Activated CD8-positive, alpha-beta T cell treated with anti-CD3 and anti-CD28 coated beads, Interleukin-2, amount 10 ng/mL, durations not matched to agents 7 days and 5 days (primary cell): ENCODE data around the gene RGS8. TPM values are rescaled to one million over a fixed set of nuclear protein-coding genes. Genes with fewer than 3 reads are reported as not detected.

Experiments
- ATAC-seq: fragments of 150-1000 bp; cut with Tn5 transposase; one replicate; pipeline ENCODE4 v1.10.0; 2021; ENCODE audit warnings: moderate library complexity
- CTCF ChIA-PET: fragments of 350-600 bp; sonication (Branson Sonifier 250); formaldehyde crosslinking; loops from one replicate; lab custom pipeline; 2021; ENCODE audit warnings: antibody characterized with exemption; lab: Charles Lee
- POLR2A ChIA-PET: fragments of 350-600 bp; sonication (Branson Sonifier 250); formaldehyde crosslinking; loops from one replicate; lab custom pipeline; 2021; ENCODE audit warnings: antibody characterized with exemption; lab: Charles Lee
- DNase-seq: peaks from one replicate; pipeline ENCODE4 v3.0.0-alpha.2; 2020
- H3K27ac Mint-ChIP-seq: one replicate; pipeline ENCODE4 v1.8.0; 2021; ENCODE audit warnings: mild to moderate bottlenecking, mixed read lengths
- H3K27me3 Mint-ChIP-seq: one replicate; pipeline ENCODE4 v1.8.0; 2021; ENCODE audit warnings: low read depth, mixed read lengths
- H3K36me3 Mint-ChIP-seq: one replicate; pipeline ENCODE4 v1.8.0; 2021; ENCODE audit warnings: low read depth, mixed read lengths
- H3K4me1 Mint-ChIP-seq: one replicate; pipeline ENCODE4 v1.8.0; 2021; ENCODE audit warnings: low read depth, mixed read lengths
- H3K4me3 Mint-ChIP-seq: one replicate; pipeline ENCODE4 v1.8.0; 2021; ENCODE audit warnings: mild to moderate bottlenecking, mixed read lengths
- H3K9me3 Mint-ChIP-seq: one replicate; pipeline ENCODE4 v1.8.0; 2022; ENCODE audit warnings: mixed read lengths; ENCODE audit not compliant: insufficient read depth
- total RNA-seq, 2 experiments: library from RNA; stranded (reverse); gene quantifications; one replicate each; pipeline ENCODE4 v1.2.3, GENCODE V29; 2021

The RGS8 gene
- total RNA-seq, 2 experiments from 2014 or later = not detected

DNA sequence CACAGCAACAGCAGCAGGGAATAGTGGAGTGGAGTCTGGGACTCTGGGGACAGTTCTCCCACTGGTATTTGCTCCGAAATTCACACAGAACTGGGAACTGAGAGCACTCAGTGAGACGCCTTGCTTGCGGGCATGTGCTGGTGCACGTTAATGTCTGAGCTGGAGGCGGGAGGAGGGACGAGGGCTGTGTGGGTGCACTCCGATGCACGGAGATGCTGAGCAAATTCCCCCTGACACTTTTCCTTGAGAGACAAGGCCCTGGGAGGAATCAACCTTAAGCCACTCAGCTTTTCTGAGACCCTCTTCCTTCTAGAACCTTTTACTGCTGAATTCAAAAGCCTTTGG is 2.8 kb downstream of the RGS8 start:
- Mint-ChIP-seq H3K4me3 (no peak overlapping the region), H3K27me3 (peaks cover 22% of the 10 kb centered on the region), H3K4me1 (peaks cover 5% of the 10 kb centered on the region), H3K27ac (no peak overlapping the region), H3K36me3 (no peaks in the 10 kb centered on the region), H3K9me3 (no peaks in the 10 kb centered on the region)
- ChIA-PET CTCF (interaction anchor here (1.4 to 1.5 kb wide), 3 partner anchors 8 to 101 kb away, joined by 3 read pairs; partner anchors contain the start of gene RGS16), POLR2A (no interaction called here)
- DNase-seq = no peak
- no peak for ATAC-seq

DNA sequence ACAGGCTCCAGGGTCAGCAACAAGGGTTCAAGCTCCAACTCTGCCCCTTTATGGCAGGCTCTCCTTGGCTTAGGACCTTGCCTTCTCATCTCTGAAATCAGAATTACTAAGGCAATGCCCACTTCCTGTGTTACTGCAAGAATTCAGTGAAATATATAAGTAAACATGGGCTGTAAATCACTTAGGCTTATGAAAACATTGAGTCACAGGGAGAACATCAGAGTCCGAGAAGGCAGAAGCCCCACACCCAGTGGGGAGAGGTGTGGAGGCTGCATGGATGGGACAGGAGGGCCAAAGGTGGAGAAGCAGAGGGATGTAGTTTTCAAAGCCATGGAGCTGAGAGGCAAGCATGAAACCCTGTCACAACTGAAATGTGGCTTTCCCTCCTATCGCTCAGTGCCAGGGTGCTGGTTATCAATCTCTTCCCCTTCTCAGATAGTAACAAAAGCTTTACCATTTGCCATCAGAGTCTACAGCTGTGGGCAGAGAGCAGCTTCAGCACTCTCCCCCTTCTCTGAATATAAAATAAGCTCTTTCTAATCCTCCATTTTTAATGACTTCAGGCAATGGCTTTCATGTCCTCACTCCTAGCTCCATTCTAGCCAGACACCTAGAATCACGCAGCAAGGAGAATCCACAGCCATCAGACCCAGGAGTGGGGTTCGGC is 3.4 kb downstream of the RGS8 start:
- ChIA-PET CTCF (interaction anchor here (0.9 to 1.5 kb wide), 4 partner anchors 9 to 101 kb away, joined by 3 read pairs; partner anchors contain the start of gene RGS16), POLR2A (no interaction called here)
- Mint-ChIP-seq H3K4me1 (peaks cover 5% of the 10 kb centered on the region), H3K4me3 (no peak overlapping the region), H3K27ac (no peak overlapping the region), H3K9me3 (no peaks in the 10 kb centered on the region), H3K27me3 (peaks cover 22% of the 10 kb centered on the region), H3K36me3 (no peaks in the 10 kb centered on the region)
- ATAC-seq (no peak), DNase-seq (no peak)

DNA sequence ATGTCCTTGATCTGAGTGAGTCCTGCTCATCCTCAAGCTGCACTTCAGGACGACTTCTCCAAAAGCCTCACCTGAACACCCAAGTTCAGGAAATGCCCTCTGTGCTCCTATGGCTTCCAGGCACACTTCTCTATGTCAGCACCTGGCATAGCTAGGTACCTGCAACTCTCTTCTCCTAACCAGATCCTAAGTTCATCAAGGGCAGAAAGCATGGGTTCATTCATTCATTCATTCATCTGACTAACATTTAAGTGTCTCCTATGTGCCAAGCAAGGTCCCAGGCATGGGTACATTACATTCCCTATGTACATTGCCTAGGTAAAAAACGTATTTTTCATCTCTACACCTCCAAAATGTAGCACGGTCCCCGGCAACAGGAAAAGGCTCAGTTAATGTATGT is 4.0 kb downstream of the RGS8 start:
- DNase-seq = no peak
- H3K4me3 Mint-ChIP-seq = no peak overlapping the region
- CTCF ChIA-PET = interaction anchor here (0.9 kb wide), 1 partner anchor 80 kb away, joined by 3 read pairs; no protein-coding TSS in a partner anchor
- no peak for ATAC-seq
- H3K27ac Mint-ChIP-seq = no peak overlapping the region
- no peaks in the 10 kb centered on the region for H3K9me3 Mint-ChIP-seq
- H3K27me3 Mint-ChIP-seq = peaks cover 24% of the 10 kb centered on the region
- peaks cover 5% of the 10 kb centered on the region for H3K4me1 Mint-ChIP-seq
- POLR2A ChIA-PET = no interaction called here
- H3K36me3 Mint-ChIP-seq = no peaks in the 10 kb centered on the region

DNA sequence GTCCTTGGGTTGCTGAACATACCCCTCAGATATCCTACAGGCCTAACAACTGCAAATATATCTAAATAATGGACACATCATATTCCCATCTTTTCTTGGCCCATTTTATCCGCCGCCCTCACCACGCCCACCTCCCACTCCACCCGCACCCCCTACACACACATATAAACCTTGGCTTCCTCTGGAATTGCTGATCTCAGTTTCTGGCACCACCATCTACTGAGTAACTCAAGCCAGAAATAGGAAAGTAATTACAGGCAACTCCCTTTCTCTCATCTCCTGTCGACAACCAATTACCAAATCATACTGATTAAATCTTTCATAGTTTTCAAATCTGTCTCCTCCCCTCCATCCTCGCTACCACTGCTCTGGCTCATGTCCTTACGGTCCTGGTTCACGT is 4.7 kb downstream of the RGS8 start:
- CTCF ChIA-PET = no interaction called here
- Mint-ChIP-seq H3K36me3 (no peaks in the 10 kb centered on the region), H3K9me3 (no peaks in the 10 kb centered on the region), H3K27me3 (peaks cover 30% of the 10 kb centered on the region), H3K4me1 (peaks cover 5% of the 10 kb centered on the region), H3K27ac (no peak overlapping the region), H3K4me3 (no peak overlapping the region)
- DNase-seq (no peak), ATAC-seq (no peak)
- POLR2A ChIA-PET = no interaction called here

DNA sequence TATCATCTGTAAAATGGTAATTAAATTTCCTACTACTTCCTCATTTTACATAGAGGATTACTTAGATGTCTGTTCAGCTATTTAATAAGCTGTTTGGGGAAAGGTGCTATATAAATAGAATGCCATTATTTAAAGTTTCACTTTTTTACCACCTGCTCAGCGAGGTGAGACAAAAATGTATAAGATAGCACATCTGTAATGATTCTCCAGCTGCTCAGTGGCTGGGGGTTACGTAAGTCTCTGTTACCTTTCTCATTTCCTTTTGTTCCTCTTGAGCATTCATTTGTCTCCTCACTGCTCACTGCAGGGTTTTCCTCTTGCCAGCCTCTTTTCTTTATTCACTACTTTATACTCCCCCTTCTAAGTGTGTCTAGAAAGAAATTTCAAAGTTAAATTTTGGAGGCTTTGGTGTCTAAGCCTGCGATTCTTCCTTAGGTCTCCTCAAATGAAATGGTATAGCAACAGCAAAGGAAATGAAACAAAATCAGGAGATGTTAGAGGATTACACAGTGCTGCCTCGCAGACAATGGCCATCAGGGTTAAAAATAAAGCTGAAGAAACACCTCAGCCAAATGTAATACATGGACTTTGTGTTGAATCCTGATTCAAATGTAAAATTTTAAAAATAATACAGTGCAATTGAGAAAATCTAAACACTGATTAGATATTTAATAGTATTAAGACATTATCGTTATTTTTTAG is 6.8 kb downstream of the RGS8 start:
- CTCF ChIA-PET = interaction anchor here (2.1 kb wide), 1 partner anchor 104 kb away, joined by 8 read pairs; no protein-coding TSS in a partner anchor
- Mint-ChIP-seq H3K27me3 (peaks cover 23% of the 10 kb centered on the region), H3K27ac (no peak overlapping the region), H3K36me3 (no peaks in the 10 kb centered on the region), H3K4me3 (no peak overlapping the region), H3K9me3 (no peaks in the 10 kb centered on the region), H3K4me1 (peaks cover 5% of the 10 kb centered on the region)
- POLR2A ChIA-PET = no interaction called here
- no peak for DNase-seq
- ATAC-seq = no peak

DNA sequence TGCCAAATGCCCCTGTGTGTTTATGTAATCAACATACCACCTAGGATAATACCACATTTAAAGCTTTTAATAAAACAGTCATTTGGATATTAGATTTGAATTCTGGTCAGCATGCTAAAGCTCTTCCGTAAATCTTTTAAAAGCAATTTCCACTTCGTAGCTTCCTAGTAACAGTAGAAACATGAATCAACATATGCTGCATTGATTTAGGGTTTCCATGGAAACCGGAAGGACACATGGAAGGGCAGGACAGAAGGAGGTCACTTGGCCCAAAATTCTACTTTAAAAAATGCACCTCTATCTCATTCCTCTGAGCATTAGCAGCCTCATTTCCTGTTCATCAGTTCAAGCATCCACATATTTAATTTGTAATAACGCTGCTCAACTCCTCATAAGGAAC is 8.1 kb downstream of the RGS8 start:
- peaks cover 29% of the 10 kb centered on the region for H3K27me3 Mint-ChIP-seq

DNA sequence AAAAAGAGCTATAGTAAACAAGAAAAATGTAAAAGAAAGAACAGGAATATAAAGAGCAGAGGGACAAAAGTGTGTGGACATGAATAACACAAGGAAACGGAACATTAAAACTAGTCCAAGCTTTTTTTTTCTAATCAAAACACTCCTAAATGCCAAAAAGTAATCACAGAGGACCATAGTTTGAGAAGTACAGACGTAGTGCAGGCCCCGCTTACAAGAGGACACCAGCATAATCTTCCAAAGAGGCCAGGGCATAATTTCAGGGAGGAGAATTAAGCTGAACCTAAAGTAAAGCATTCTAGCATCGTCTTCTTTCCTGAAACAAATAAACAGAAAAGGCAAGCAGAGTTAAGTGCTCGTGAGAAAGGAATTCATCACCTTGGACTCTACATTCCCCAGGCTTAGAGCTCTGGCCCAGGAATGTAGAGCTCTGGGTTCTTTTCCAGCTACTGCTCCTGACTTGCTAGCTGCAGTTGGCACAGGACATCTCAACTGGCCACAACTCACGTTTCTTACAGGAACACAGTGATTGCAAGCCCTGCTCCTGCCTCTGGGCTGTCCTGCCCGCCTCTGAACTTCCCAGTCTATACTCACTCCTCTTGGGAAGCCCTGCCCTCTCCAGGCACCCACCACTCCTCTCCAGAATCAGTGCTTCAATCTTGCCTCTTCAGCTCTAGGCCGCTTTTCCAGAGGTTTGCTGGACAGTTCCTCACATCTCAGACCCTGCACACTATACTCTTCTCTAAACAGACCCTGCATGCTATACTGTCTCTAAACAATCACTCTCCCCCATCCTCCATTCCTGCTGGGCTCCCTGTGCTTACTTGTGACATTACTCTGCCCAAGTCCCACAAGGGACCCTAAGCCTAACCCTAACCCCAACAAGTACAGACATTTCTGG is 9.8 kb downstream of the RGS8 start:
- ChIA-PET CTCF (interaction anchor here (1.4 to 2.0 kb wide), 2 partner anchors 75 to 108 kb away, joined by 3 to 6 read pairs; no protein-coding TSS in a partner anchor), POLR2A (no interaction called here)
- Mint-ChIP-seq H3K4me1 (no peaks in the 10 kb centered on the region), H3K36me3 (no peaks in the 10 kb centered on the region), H3K27ac (no peak overlapping the region), H3K4me3 (no peak overlapping the region), H3K9me3 (no peaks in the 10 kb centered on the region), H3K27me3 (peaks cover 30% of the 10 kb centered on the region)
- DNase-seq = no peak
- no peak for ATAC-seq

More for the DNA sequence above, 8.1 kb downstream of the RGS8 start:
- no peaks in the 10 kb centered on the region for H3K9me3 Mint-ChIP-seq
- H3K4me3 Mint-ChIP-seq = no peak overlapping the region
- DNase-seq (no peak), ATAC-seq (no peak)
- peaks cover 4% of the 10 kb centered on the region for H3K4me1 Mint-ChIP-seq
- H3K36me3 Mint-ChIP-seq = no peaks in the 10 kb centered on the region
- no peak overlapping the region for H3K27ac Mint-ChIP-seq
- ChIA-PET POLR2A (no interaction called here), CTCF (interaction anchor here (2.1 kb wide), 1 partner anchor 106 kb away, joined by 8 read pairs; no protein-coding TSS in a partner anchor)

DNA sequence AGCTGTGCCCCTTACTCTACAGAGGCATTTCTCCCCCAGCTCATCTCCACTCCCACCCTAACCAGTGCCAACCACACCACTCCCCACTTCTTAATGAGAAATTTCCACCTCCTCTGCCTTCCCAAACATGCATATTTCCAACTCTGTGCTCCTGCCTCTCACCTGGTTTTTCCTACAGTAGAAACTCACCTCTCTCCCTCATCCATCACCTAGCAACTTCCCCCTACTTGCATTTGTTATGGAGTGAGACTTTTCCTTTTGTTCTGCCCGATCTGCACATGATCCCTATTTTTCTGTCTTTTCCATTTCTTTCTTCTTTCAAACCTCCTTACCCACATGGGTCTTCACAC is 11.9 kb downstream of the RGS8 start:
- H3K36me3 Mint-ChIP-seq = no peaks in the 10 kb centered on the region
- DNase-seq = no peak
- no peak overlapping the region for H3K4me3 Mint-ChIP-seq
- CTCF ChIA-PET = interaction anchor here (1.1 kb wide), 1 partner anchor 17 kb away, joined by 3 read pairs; no protein-coding TSS in a partner anchor
- no peak overlapping the region for H3K27ac Mint-ChIP-seq
- no peaks in the 10 kb centered on the region for H3K9me3 Mint-ChIP-seq
- no peak for ATAC-seq
- H3K27me3 Mint-ChIP-seq = peaks cover 30% of the 10 kb centered on the region
- POLR2A ChIA-PET = no interaction called here
- H3K4me1 Mint-ChIP-seq = no peaks in the 10 kb centered on the region

DNA sequence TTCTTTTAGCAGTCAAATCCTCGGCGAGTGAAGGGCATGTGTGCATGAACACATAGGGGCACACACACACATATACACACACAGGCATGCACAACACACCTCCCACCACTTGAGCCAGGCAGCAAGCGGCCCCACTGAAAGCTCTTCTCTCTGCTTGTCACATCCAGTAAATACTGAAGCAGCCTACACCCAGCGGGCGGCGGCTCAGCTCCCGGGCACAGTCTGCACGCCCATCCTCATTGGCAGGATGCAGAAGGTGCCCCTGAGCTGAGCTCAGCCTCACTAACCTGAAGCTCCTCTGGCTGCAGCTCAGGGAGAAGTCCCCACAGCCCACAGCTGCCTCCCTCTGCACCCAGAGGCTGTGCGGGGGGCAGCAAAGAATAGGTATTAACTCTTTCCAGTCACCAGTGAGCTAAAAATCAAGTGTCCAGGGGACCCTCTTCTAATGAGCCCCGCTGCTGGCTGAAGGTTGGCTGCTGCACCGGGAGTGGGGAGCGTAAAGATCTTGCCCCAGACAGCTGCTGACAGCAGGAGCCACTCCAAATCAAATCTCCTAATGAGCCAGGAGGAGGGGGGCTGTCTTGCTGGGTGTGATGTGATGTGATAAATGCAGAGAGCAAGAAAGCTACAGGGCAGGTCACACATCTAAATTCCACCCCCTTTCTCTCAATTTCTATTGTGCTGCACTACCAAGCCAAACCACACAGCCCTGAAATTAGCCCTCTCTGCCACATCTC is 12.5 kb downstream of the RGS8 start:
- Mint-ChIP-seq H3K4me3 (no peak overlapping the region), H3K4me1 (no peaks in the 10 kb centered on the region), H3K27ac (no peak overlapping the region), H3K9me3 (no peaks in the 10 kb centered on the region), H3K27me3 (peaks cover 30% of the 10 kb centered on the region), H3K36me3 (no peaks in the 10 kb centered on the region)
- DNase-seq (no peak), ATAC-seq (no peak)
- CTCF ChIA-PET = interaction anchor here (1.1 kb wide), 1 partner anchor 16 kb away, joined by 3 read pairs; no protein-coding TSS in a partner anchor
- POLR2A ChIA-PET = no interaction called here

DNA sequence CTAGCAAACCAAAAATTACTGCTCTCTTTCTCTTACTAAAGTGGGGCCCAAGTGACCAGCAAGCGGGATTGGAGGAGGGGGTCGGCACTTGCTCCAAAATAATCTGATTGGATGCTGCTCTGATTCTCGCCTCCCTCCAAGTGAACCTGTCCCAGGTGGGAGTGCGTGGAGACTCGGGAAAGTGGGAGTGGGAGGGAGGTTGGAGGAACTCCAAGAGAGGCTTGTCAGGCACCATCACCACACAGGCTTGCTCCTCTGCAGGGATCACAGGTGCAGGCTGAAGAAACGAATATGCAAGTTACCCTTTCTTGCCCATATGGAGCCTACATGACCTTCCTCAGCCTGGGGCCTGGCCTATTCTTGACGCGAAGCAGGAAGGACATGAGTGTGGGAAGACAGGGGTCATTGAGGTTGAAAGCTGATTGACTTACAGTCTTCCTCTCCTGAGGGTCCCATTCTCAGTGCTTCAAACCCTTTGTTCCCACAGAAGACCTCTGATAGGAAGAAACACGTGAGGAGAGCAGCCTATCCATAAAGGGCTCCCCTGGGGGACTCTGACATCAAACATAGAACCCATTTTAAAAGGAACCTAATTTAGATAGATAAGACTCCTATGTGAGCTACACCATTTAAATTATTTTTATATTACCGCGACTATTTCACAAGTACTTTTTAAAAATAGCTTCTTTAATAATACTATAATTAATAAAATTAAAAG is 14.2 kb downstream of the RGS8 start:
- Mint-ChIP-seq H3K4me3 (no peak overlapping the region), H3K9me3 (no peaks in the 10 kb centered on the region), H3K27me3 (peaks cover 27% of the 10 kb centered on the region), H3K27ac (no peak overlapping the region), H3K36me3 (no peaks in the 10 kb centered on the region), H3K4me1 (no peaks in the 10 kb centered on the region)
- no peak for DNase-seq
- POLR2A ChIA-PET = no interaction called here
- CTCF ChIA-PET = interaction anchor here (1.2 kb wide), 1 partner anchor 69 kb away, joined by 3 read pairs; no protein-coding TSS in a partner anchor
- no peak for ATAC-seq
